Fibroblast of skin of right quadriceps (primary cell): Measurements from ENCODE around the gene EFCAB14.
"Not testable (repeated sequence)": the region's sequence is repeated elsewhere in the genome, so short reads cannot be mapped to it uniquely, and the experiment has no call there.

Source experiments
- DNase-seq: peaks from one replicate; pipeline ENCODE4 v3.0.0-alpha.2; 2013

EFCAB14 gene

GRCh38 chr1:46721686-46722205 is 2.8 kb upstream of the EFCAB14 start:
- DNase-seq = no peak

GRCh38 chr1:46721204-46721603 is 2.3 kb upstream of the EFCAB14 start:
- no peak for DNase-seq

GRCh38 chr1:46720319-46720718 is 1.4 kb upstream of the EFCAB14 start:
- not testable (repeated sequence) for DNase-seq

GRCh38 chr1:46719689-46720088 is 775 bp upstream of the EFCAB14 start:
- no peak for DNase-seq

- no peak for DNase-seq
These were observed 581 bp downstream of the EFCAB14 start for GRCh38 chr1:46718340-46718726.

GRCh38 chr1:46717654-46718053 is 1.3 kb downstream of the EFCAB14 start:
- DNase-seq = no peak

GRCh38 chr1:46714976-46715375 is 3.9 kb downstream of the EFCAB14 start:
- DNase-seq = no peak

GRCh38 chr1:46708121-46708520 is 10.8 kb downstream of the EFCAB14 start:
- no peak for DNase-seq

GRCh38 chr1:46705408-46705807 is 13.5 kb downstream of the EFCAB14 start:
- DNase-seq = no peak

- no peak for DNase-seq
These were observed 14.8 kb downstream of the EFCAB14 start for GRCh38 chr1:46703927-46704641.

GRCh38 chr1:46699666-46700065 is 19.2 kb downstream of the EFCAB14 start:
- DNase-seq = no peak

- peak; percentile 16 for DNase-seq
These were observed 21.9 kb downstream of the EFCAB14 start for GRCh38 chr1:46697053-46697452.

GRCh38 chr1:46694676-46695075 is 24.2 kb downstream of the EFCAB14 start:
- not testable (repeated sequence) for DNase-seq

GRCh38 chr1:46692811-46693770 is 25.8 kb downstream of the EFCAB14 start:
- DNase-seq = no peak

- DNase-seq = peak; percentile 30
These were observed 26.7 kb downstream of the EFCAB14 start for GRCh38 chr1:46691997-46692790.

GRCh38 chr1:46690931-46691421 is 27.9 kb downstream of the EFCAB14 start:
- DNase-seq = peak; percentile 57

- DNase-seq = no peak
These were observed 29.0 kb downstream of the EFCAB14 start for GRCh38 chr1:46689897-46690296.

- DNase-seq = no peak
These were observed 29.6 kb downstream of the EFCAB14 start for GRCh38 chr1:46689356-46689755.

GRCh38 chr1:46687921-46688509 is 30.9 kb downstream of the EFCAB14 start:
- DNase-seq = no peak

- peak; percentile 86 for DNase-seq
These were observed 31.7 kb downstream of the EFCAB14 start for GRCh38 chr1:46687093-46687659.

GRCh38 chr1:46686255-46686654 is 32.7 kb downstream of the EFCAB14 start:
- no peak for DNase-seq

- DNase-seq = no peak
These were observed 34.2 kb downstream of the EFCAB14 start for GRCh38 chr1:46684670-46685069.
